GM10266 (cell line): ENCODE measurements around the gene DTNA.
"Not testable (repeated sequence)": the region's sequence is repeated elsewhere in the genome, so short reads cannot be mapped to it uniquely, and the experiment has no call there.

Experiments
- DNase-seq: peaks from one replicate; pipeline ENCODE4 v3.0.0; 2012; ENCODE audit errors: extremely low spot score
- TF ChIP-seq, protein P1 (sequence below): IDR thresholded peaks from 2 replicates; pipeline ENCODE4 v1.5.1; 2012; ENCODE audit warnings: mild to moderate bottlenecking, low read depth; ENCODE audit not compliant: control insufficient read depth, insufficient read depth; ENCODE audit errors: missing control alignments

DTNA gene

DNA sequence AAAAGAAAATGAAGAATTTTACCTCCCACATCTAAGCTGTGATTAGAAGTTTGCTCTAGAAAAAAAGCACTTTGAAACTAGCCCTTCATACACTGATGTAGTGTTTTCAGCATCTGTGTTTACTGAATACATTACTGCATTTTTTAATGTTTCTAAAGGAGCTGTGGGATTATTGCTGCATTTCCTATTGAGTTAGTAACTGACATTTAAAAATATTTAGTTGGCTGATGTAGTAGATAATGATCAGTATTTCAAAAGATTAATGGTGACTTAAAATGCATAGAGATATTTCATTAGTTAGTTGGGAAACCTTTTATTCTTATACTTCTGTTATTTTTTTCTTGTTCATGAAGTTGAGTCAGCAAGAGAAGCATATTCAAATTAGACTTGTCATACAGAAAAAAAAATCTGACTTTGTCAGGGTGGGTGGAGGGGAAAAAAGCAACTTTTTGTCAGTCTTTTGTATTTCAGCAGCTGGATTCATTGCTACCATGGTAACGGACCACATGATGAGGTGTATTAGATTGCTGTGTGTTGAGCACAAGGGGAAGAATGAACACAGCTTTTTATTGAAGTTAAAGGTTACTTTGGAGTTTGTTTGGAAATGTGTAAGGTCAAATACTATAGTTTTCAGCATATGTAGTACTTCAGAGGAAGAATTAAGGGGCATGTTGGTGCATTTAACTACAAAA, at the start of gene DTNA:
Gene DTNA (plus strand): TSS at position 549 of the 692 bp plus-strand sequence. CDS start 45,679 bp downstream, outside the sequence.
- TF ChIP-seq, protein P1, sequence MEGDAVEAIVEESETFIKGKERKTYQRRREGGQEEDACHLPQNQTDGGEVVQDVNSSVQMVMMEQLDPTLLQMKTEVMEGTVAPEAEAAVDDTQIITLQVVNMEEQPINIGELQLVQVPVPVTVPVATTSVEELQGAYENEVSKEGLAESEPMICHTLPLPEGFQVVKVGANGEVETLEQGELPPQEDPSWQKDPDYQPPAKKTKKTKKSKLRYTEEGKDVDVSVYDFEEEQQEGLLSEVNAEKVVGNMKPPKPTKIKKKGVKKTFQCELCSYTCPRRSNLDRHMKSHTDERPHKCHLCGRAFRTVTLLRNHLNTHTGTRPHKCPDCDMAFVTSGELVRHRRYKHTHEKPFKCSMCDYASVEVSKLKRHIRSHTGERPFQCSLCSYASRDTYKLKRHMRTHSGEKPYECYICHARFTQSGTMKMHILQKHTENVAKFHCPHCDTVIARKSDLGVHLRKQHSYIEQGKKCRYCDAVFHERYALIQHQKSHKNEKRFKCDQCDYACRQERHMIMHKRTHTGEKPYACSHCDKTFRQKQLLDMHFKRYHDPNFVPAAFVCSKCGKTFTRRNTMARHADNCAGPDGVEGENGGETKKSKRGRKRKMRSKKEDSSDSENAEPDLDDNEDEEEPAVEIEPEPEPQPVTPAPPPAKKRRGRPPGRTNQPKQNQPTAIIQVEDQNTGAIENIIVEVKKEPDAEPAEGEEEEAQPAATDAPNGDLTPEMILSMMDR: no peak
- no peak for DNase-seq

- DNase-seq: no peak
- TF ChIP-seq, protein P1: no peak
Measured at GRCh38 chr18:34660572-34660971, 49.5 kb upstream of the DTNA start.

DNA sequence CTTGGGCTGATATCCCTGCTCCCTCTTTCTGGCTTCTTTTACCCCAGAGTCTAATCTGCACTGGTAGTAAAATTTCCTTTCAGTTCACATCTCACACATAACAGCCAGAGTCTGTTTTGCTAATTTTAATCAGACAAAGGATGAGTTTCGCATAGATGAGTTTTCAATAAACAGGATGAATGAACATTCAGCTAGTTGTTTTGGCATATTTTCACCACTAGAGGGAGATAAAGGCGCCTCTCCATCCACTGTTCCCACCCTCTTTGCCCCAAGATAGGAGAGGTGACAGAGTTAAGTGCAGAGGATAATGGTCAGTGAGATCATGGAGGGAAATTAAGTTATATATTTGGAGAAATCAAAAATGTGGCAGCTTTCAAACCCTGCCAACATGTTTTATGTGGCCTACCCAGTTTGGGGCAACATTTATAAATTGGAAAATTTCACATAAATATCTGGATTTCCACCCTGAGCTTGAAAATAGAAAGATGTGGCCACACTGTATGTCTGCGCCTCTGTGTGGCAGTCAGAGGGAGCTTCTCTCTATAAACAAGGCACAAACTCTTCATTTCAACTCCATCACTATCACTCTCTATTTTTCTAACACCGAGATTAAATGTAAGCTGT, 48.5 kb upstream of the DTNA start:
- DNase-seq: peak; percentile 42
- TF ChIP-seq, protein P1: peak; percentile 69

- no peak for DNase-seq
- TF ChIP-seq, protein P1: no peak
Measured at GRCh38 chr18:34676816-34677574, 33.1 kb upstream of the DTNA start.

GRCh38 chr18:34689750-34690149, 20.3 kb upstream of the DTNA start:
- DNase-seq: not testable (repeated sequence)

DNA sequence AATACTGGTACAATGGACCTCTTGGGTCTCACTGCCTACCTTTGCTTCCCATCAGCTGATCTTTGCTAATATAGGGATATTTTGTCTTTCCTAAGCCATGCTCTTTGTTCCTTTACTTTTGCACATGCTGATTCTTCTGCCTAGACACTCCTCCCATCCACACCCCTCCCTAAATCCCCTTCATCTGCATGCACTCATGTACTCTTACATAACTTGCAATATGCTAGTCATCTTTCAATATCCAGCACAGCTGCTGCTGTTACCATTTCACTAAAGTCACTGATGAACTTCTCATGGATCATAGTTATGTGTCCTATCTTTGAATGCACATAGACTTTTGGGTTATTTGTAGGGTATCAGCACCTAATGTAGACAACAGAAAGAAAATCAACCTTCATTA, 18.5 kb upstream of the DTNA start:
- DNase-seq: no peak
- TF ChIP-seq, protein P1: no peak

DNA sequence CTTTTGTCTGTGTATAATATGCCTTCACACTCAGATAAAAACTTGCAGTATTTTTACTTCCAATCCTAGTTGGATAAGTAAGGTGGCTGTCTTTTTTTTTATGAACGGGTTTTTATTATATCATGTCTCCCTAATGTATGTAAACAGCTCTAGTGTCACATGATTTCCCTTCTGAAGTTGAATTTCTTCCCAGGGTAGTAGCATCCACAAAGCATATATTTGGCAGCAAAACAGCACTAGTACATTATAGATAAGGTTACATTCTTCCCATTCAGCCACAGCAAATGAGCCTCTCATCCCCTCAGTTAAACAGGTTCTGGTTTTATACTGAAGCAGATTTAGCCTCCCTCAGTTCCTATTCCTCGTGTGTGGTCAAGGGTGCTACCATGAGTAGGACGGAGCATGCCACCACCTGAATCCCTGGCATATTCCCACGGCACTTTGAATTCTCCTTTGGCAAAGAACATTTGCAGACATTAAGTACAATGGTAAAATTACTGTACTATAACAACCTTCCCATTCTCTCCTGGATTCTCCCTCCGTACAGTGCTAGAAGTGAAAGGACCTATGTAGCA, 15.4 kb upstream of the DTNA start:
- no peak for DNase-seq
- TF ChIP-seq, protein P1: no peak
